ENCODE results near the gene GJB1.

The GJB1 gene

GRCh38 chrX:71225009-71225408, 2.0 kb downstream of the GJB1 start:
- Histone ChIP-seq H3K9me3 (no peaks in the 10 kb centered on the region), H3K4me1 (peaks cover 6% of the 10 kb centered on the region; the same call in 1 of the 2 replicates), H3K27me3 (ENCODE audit: low read depth) (no peaks in the 10 kb centered on the region), H3K4me3 (no peak overlapping the region), H3K36me3 (replicated peaks) (no peaks in the 10 kb centered on the region)
- DNase-seq (ENCODE audit: low spot score in 2 of 2) = peak in 1 of 2 experiments; percentile 14
- in situ Hi-C loops (cut with MboI; ENCODE audit: low sequenced_read_pairs) = no loop called here

GRCh38 chrX:71225676-71226075, 2.7 kb downstream of the GJB1 start:
- in situ Hi-C loops (cut with MboI; ENCODE audit: low sequenced_read_pairs) = no loop called here
- Histone ChIP-seq H3K9me3 (no peaks in the 10 kb centered on the region), H3K36me3 (replicated peaks) (no peaks in the 10 kb centered on the region), H3K27me3 (ENCODE audit: low read depth) (no peaks in the 10 kb centered on the region), H3K4me3 (no peak overlapping the region), H3K4me1 (peaks cover 6% of the 10 kb centered on the region; the same call in 1 of the 2 replicates)
- DNase-seq (ENCODE audit: low spot score in 2 of 2) = peak in 1 of 2 experiments; percentile 19

- no peaks in the 10 kb centered on the region for H3K27me3 ChIP-seq (ENCODE audit: low read depth)
- no peaks in the 10 kb centered on the region for H3K9me3 ChIP-seq
- H3K36me3 ChIP-seq (replicated peaks) = no peaks in the 10 kb centered on the region
- peaks cover 6% of the 10 kb centered on the region; the same call in 1 of the 2 replicates for H3K4me1 ChIP-seq
- in situ Hi-C loops (cut with MboI; ENCODE audit: low sequenced_read_pairs) = no loop called here
- DNase-seq (ENCODE audit: low spot score in 2 of 2) = no peak
- no peak overlapping the region for H3K4me3 ChIP-seq
Observed at GRCh38 chrX:71227370-71228062, 4.5 kb downstream of the GJB1 start.

- in situ Hi-C loops (cut with MboI; ENCODE audit: low sequenced_read_pairs) = no loop called here
Observed at GRCh38 chrX:71228063-71228642, 5.1 kb downstream of the GJB1 start.

GRCh38 chrX:71235482-71235881, 12.5 kb downstream of the GJB1 start:
- no peak for DNase-seq (ENCODE audit: low spot score in 2 of 2)
- Histone ChIP-seq H3K9me3 (no peaks in the 10 kb centered on the region), H3K27me3 (ENCODE audit: low read depth) (no peaks in the 10 kb centered on the region), H3K4me1 (peaks cover 6% of the 10 kb centered on the region), H3K36me3 (replicated peaks) (peaks cover 13% of the 10 kb centered on the region), H3K4me3 (no peak overlapping the region)
- in situ Hi-C loops (cut with MboI; ENCODE audit: low sequenced_read_pairs) = no loop called here

More at GRCh38 chrX:71228063-71228642, 5.1 kb downstream of the GJB1 start:
- Histone ChIP-seq H3K9me3 (no peaks in the 10 kb centered on the region), H3K4me1 (peaks cover 6% of the 10 kb centered on the region; the same call in 1 of the 2 replicates), H3K36me3 (replicated peaks) (no peaks in the 10 kb centered on the region), H3K27me3 (ENCODE audit: low read depth) (no peaks in the 10 kb centered on the region), H3K4me3 (no peak overlapping the region)
- DNase-seq (ENCODE audit: low spot score in 2 of 2) = no peak

GRCh38 chrX:71236836-71237235, 13.8 kb downstream of the GJB1 start:
- in situ Hi-C loops (cut with MboI; ENCODE audit: low sequenced_read_pairs) = no loop called here
- Histone ChIP-seq H3K4me3 (no peak overlapping the region), H3K9me3 (no peaks in the 10 kb centered on the region), H3K4me1 (peaks cover 6% of the 10 kb centered on the region), H3K36me3 (replicated peaks) (peaks cover 27% of the 10 kb centered on the region), H3K27me3 (ENCODE audit: low read depth) (no peaks in the 10 kb centered on the region)
- no peak for DNase-seq (ENCODE audit: low spot score in 2 of 2)

- Histone ChIP-seq H3K27me3 (ENCODE audit: low read depth) (no peaks in the 10 kb centered on the region), H3K4me3 (no peak overlapping the region), H3K36me3 (replicated peaks) (peaks cover 55% of the 10 kb centered on the region), H3K9me3 (no peaks in the 10 kb centered on the region), H3K4me1 (no peaks in the 10 kb centered on the region)
- DNase-seq (ENCODE audit: low spot score in 2 of 2) = no peak
- in situ Hi-C loops (cut with MboI; ENCODE audit: low sequenced_read_pairs) = no loop called here
Observed at GRCh38 chrX:71239781-71240180, 16.8 kb downstream of the GJB1 start.

GRCh38 chrX:71241301-71241700, 18.3 kb downstream of the GJB1 start:
- Histone ChIP-seq H3K27me3 (ENCODE audit: low read depth) (no peaks in the 10 kb centered on the region), H3K9me3 (no peaks in the 10 kb centered on the region), H3K36me3 (replicated peaks) (peaks cover 69% of the 10 kb centered on the region), H3K4me3 (no peak overlapping the region), H3K4me1 (no peaks in the 10 kb centered on the region)
- in situ Hi-C loops (cut with MboI; ENCODE audit: low sequenced_read_pairs) = no loop called here
- no peak for DNase-seq (ENCODE audit: low spot score in 2 of 2)

- H3K9me3 ChIP-seq = no peaks in the 10 kb centered on the region
- H3K27me3 ChIP-seq (ENCODE audit: low read depth) = no peaks in the 10 kb centered on the region
- DNase-seq (ENCODE audit: low spot score in 2 of 2) = no peak
- H3K36me3 ChIP-seq (replicated peaks) = peaks cover 96% of the 10 kb centered on the region
- in situ Hi-C loops (cut with MboI; ENCODE audit: low sequenced_read_pairs) = no loop called here
- H3K4me1 ChIP-seq = no peaks in the 10 kb centered on the region
- H3K4me3 ChIP-seq = no peak overlapping the region
Observed at GRCh38 chrX:71244359-71245128, 21.5 kb downstream of the GJB1 start.

GRCh38 chrX:71245159-71245558, 22.1 kb downstream of the GJB1 start:
- H3K9me3 ChIP-seq = no peaks in the 10 kb centered on the region
- H3K4me1 ChIP-seq = no peaks in the 10 kb centered on the region
- H3K27me3 ChIP-seq (ENCODE audit: low read depth) = no peaks in the 10 kb centered on the region
- H3K36me3 ChIP-seq (replicated peaks) = peaks cover 96% of the 10 kb centered on the region
- H3K4me3 ChIP-seq = no peak overlapping the region
- in situ Hi-C loops (cut with MboI; ENCODE audit: low sequenced_read_pairs) = no loop called here
- DNase-seq (ENCODE audit: low spot score in 2 of 2) = no peak

- no peak for DNase-seq (ENCODE audit: low spot score in 2 of 2)
- Histone ChIP-seq H3K9me3 (no peaks in the 10 kb centered on the region), H3K4me3 (no peak overlapping the region), H3K36me3 (replicated peaks) (peaks cover 55% of the 10 kb centered on the region), H3K27me3 (ENCODE audit: low read depth) (no peaks in the 10 kb centered on the region), H3K4me1 (peaks cover 18% of the 10 kb centered on the region)
- in situ Hi-C loops (cut with MboI; ENCODE audit: low sequenced_read_pairs) = no loop called here
Observed at GRCh38 chrX:71250841-71251240, 27.8 kb downstream of the GJB1 start.

GRCh38 chrX:71251466-71251973, 28.5 kb downstream of the GJB1 start:
- H3K4me1 ChIP-seq = peaks cover 18% of the 10 kb centered on the region
- no peaks in the 10 kb centered on the region for H3K9me3 ChIP-seq
- in situ Hi-C loops (cut with MboI; ENCODE audit: low sequenced_read_pairs) = no loop called here
- no peak overlapping the region for H3K4me3 ChIP-seq
- H3K27me3 ChIP-seq (ENCODE audit: low read depth) = no peaks in the 10 kb centered on the region
- peaks cover 50% of the 10 kb centered on the region for H3K36me3 ChIP-seq (replicated peaks)
- no peak for DNase-seq (ENCODE audit: low spot score in 2 of 2)

- in situ Hi-C loops (cut with MboI; ENCODE audit: low sequenced_read_pairs) = no loop called here
- Histone ChIP-seq H3K4me1 (peaks cover 18% of the 10 kb centered on the region), H3K9me3 (no peaks in the 10 kb centered on the region), H3K4me3 (peak overlapping the region; percentile 99), H3K27me3 (ENCODE audit: low read depth) (no peaks in the 10 kb centered on the region), H3K36me3 (replicated peaks) (peaks cover 43% of the 10 kb centered on the region)
- no peak for DNase-seq (ENCODE audit: low spot score in 2 of 2)
Observed at GRCh38 chrX:71252221-71252620, 29.2 kb downstream of the GJB1 start.
